Effector CD4-positive, alpha-beta T cell (primary cell): ENCODE data around the gene IL27RA.

Experiments used
- DNase-seq: peaks from one replicate; pipeline ENCODE4 v3.0.0-alpha.2; 2020

The IL27RA gene

DNA sequence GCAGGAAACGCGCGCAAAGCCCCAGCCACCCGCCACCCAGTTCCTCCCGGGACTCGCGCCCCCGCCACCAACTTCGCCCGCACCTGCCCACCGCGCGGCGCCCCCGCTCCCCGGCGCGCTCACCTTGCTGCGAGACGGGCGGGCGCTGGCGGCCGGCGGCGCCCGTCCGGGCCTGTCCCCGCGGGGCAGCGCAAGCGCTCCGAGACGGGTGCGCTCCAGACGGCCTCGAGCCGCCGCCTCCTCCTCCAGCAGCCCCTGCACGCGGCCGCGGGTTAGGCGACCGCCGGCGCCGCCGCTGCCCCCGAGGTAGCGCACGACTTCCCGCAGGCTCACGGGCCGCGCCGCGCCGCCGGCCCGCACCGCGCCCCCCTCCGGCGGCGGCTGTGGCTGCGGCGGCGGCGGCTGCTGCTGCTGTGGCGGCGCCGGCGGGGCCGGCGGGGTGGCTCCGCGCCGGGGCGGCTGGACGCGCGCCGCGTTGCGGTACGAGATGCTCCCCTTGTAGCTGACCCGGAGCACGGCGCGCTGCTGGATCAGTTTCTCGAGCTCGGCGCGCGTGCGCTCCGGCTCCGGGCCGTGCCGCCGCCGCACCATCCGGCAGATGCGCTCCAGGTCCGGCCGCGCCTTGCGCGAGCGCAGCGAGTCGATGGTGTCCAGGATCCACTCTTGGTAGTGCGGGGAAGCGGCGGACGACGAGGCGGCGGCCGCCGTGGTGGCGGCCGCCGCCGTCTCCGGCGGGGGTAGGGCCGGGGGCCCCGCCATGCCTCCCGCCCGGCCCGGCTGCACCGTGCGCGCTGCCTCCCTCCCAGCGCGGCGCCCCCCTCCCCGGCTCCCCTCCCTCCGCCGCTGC, 58.3 kb downstream of the IL27RA start:
- peak; percentile 31 for DNase-seq

GRCh38 chr19:14090509-14091080, 59.0 kb downstream of the IL27RA start, which contains the start of gene SAMD1:
TSS of gene SAMD1 (minus strand) at chr19:14090751.
- peak; percentile 78 for DNase-seq

DNA sequence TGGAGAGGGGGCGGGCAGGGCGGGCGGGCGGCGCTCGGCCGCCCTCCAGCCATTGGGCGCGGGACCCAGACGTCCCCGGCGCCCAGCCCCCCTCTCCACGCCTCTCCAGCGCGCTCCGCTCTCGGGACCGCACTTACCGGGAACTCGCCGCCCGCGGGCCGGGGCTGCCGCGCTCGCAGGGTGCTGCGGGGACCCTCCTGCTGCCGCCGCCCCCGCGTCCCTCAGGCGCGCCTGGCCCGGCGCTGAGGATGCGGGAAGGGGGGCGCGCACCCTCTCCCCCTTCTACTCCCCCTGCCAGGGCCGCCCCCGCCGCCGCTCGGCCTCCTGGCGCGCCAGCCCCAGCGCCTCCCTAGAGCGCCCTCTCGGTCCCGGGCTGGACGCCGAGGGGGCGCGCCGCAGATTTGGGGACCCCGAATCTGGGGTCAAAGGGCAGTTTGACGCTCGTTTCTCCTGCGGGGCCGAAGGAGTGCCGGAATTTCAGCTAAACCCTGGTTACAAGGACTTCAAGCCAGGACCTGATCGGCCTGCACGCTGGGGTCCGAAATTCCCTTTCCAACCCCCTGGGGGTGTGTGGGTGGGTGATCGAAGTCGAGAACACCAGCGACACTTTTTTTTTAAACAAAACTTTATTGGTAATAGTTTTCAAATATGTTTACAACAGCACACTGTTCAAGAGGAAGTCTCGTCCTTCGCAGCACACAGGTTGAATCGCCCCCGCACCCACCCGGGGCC, 59.7 kb downstream of the IL27RA start:
- DNase-seq, result peak; percentile 42

GRCh38 chr19:14091813-14092462, 60.4 kb downstream of the IL27RA start:
- peak; percentile 27 for DNase-seq

GRCh38 chr19:14093117-14093823, 61.7 kb downstream of the IL27RA start:
- no peak for DNase-seq

- DNase-seq, result no peak
These were observed 63.3 kb downstream of the IL27RA start for GRCh38 chr19:14094854-14095253.

- DNase-seq, result no peak
These were observed 64.9 kb downstream of the IL27RA start for GRCh38 chr19:14096272-14096992.

DNA sequence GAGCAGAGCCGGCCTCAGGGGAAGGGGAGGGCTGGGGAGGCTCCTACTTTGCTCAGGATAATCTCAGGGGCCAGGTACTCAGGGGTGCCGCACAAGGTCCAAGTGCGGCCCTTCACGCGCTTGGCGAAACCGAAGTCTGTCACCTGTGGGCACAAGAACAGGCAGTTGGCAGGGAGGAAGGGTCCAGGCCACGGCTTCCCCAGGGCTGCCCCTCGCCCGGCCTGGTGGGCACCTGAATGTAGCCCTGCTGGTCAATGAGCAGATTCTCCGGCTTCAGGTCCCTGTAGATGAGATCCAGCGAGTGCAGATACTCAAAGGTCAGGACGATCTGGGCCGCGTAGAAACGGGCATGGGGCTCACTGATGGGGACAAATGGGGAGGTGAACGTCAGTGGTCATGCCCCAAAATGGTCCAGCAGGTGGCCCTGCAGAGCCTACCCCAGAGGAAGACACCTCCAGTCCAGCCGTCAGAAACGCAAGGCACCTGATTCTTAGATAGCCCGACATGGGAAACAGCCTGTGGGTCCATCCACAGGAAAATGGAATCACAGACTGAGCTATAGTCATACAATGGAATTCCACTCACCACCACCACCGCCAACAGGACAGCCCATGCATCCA, 66.1 kb downstream of the IL27RA start:
- no peak for DNase-seq

DNA sequence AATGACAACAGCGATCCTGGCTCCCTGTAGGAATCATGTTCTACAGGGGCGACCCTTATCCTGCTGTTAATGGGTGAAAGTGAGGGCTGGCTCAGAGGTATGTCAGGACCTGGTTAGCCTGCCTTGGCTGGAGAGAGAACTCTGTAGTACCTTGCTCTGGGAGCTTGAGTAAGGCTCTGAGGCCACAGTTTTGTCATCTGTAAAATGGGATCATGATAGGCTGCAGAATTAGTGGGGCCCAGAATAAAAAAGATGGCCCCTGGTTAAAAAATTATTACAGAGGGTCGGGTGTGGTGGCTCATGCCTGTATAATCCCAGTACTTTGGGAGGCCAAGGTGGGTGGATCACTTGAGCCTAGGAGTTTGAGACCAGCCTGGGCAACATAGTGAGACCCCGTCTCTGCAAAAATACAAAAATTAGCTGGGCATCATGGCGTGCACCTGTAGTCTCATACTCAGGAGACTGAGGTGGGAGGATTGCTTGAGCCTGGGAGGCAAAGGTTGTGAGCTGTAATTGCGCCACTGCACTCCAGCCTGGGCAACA, 69.5 kb downstream of the IL27RA start:
- no peak for DNase-seq

- DNase-seq, result no peak
These were observed 70.6 kb downstream of the IL27RA start for GRCh38 chr19:14102102-14102696.

DNA sequence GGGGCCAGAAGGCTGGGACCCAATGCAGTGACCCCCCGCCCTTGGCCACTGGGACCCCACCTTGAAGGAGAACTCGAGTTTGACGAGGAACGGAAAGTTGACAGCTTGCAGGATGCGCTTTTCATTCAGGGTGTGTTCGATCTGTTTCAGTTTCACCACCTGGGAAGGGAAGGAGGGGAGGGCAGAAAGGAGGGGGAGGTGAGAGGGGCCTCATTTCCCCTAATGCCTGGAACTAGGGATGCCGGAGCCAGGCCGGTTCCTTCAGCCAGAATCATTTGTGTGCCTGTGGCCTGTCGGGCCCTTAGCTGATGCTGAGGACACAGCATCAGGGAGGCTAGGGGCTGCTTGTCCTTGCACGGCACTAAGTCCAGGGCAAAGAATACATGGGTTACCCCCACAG, 71.2 kb downstream of the IL27RA start:
- no peak for DNase-seq
